ENCODE results near the gene NKD2. TPM values are rescaled to one million over a fixed set of nuclear protein-coding genes. Genes with fewer than 3 reads are reported as not detected.

NKD2 gene
- total RNA-seq, 1 experiment from 2014 or later, result 12.8 TPM

- Mint-ChIP-seq H3K36me3 (no peaks in the 10 kb centered on the region), H3K4me1 (peaks cover 20% of the 10 kb centered on the region), H3K4me3 (no peak overlapping the region), H3K27ac (no peak overlapping the region), H3K27me3 (ENCODE audit: low read depth) (peaks cover 18% of the 10 kb centered on the region), H3K9me3 (no peaks in the 10 kb centered on the region)
- ChIA-PET CTCF (interaction anchor here (0.8 to 1.3 kb wide), 2 partner anchors 32 to 631 kb away, joined by 3 to 4 read pairs; no protein-coding TSS in a partner anchor), POLR2A (no interaction called here)
- ATAC-seq, result no peak
- DNase-seq (ENCODE audit: low spot score), result no peak
- no peak for TF ChIP-seq SMAD4 (CRISPR knock-in tag; IDR thresholded peaks at IDR 0.05)
- no peak for TF ChIP-seq ZNF512 (CRISPR knock-in tag; IDR thresholded peaks at IDR 0.05; ENCODE audit: borderline replicate concordance)
- TF ChIP-seq ZNF219 (CRISPR knock-in tag; IDR thresholded peaks at IDR 0.05; ENCODE audit: borderline replicate concordance), result no peak
- no peak for TF ChIP-seq AFF4 (CRISPR knock-in tag; IDR thresholded peaks at IDR 0.05; ENCODE audit: borderline replicate concordance)
- no peak for TF ChIP-seq HMGA2 (CRISPR knock-in tag; IDR thresholded peaks at IDR 0.05)
- TF ChIP-seq TP53 (CRISPR knock-in tag; IDR thresholded peaks at IDR 0.05), result no peak
Observed at GRCh38 chr5:1014346-1014745, 5.7 kb downstream of the NKD2 start.

- ChIA-PET POLR2A (no interaction called here), CTCF (interaction anchor here (0.7 to 1.3 kb wide), 3 partner anchors 25 to 630 kb away, joined by 3 to 4 read pairs (median 3); no protein-coding TSS in a partner anchor)
- no peak overlapping the region for H3K27ac Mint-ChIP-seq
- DNase-seq (ENCODE audit: low spot score) (no peak), ATAC-seq (no peak)
- H3K4me1 Mint-ChIP-seq, result peaks cover 18% of the 10 kb centered on the region
- no peak overlapping the region for H3K4me3 Mint-ChIP-seq
- H3K36me3 Mint-ChIP-seq, result no peaks in the 10 kb centered on the region
- H3K9me3 Mint-ChIP-seq, result no peaks in the 10 kb centered on the region
- peaks cover 14% of the 10 kb centered on the region for H3K27me3 Mint-ChIP-seq (ENCODE audit: low read depth)
- TF ChIP-seq ARID4B (CRISPR knock-in tag; IDR thresholded peaks at IDR 0.05; ENCODE audit: borderline replicate concordance) (no peak), ATF6 (CRISPR knock-in tag; IDR thresholded peaks at IDR 0.05) (no peak), ZNF532 (CRISPR knock-in tag; IDR thresholded peaks at IDR 0.05; ENCODE audit: borderline replicate concordance) (no peak), CBFB (CRISPR knock-in tag; IDR thresholded peaks at IDR 0.05; ENCODE audit: low read depth) (no peak), MAX (CRISPR knock-in tag; IDR thresholded peaks at IDR 0.05) (no peak), GTF2I (CRISPR knock-in tag; conservative IDR thresholded peaks at IDR 0.05) (no peak), FOXP4 (CRISPR knock-in tag; IDR thresholded peaks at IDR 0.05) (no peak), ZNF138 (CRISPR knock-in tag; conservative IDR thresholded peaks at IDR 0.05) (no peak), ETV6 (CRISPR knock-in tag; IDR thresholded peaks at IDR 0.05) (no peak)
Observed at GRCh38 chr5:1014781-1015221, 6.2 kb downstream of the NKD2 start.

All from WTC11 (cell line).